D721Med (cell line): Measurements from ENCODE around the gene IQGAP3.

ENCODE experiments used
- DNase-seq: peaks from one replicate; pipeline ENCODE4 v3.0.0; 2011; ENCODE audit warnings: low spot score; ENCODE audit not compliant: insufficient read length
- FAIRE-seq: peaks from 2 replicates; lab custom pipeline; 2011; peaks lifted over from hg19 to GRCh38; lab: Jason Lieb, UNC
- CTCF ChIP-seq: IDR thresholded peaks from 2 replicates; pipeline ENCODE4 v1.5.1; 2012; ENCODE audit warnings: mild to moderate bottlenecking, control low read depth; ENCODE audit not compliant: insufficient read depth; ENCODE audit errors: missing control alignments

IQGAP3 gene

DNA sequence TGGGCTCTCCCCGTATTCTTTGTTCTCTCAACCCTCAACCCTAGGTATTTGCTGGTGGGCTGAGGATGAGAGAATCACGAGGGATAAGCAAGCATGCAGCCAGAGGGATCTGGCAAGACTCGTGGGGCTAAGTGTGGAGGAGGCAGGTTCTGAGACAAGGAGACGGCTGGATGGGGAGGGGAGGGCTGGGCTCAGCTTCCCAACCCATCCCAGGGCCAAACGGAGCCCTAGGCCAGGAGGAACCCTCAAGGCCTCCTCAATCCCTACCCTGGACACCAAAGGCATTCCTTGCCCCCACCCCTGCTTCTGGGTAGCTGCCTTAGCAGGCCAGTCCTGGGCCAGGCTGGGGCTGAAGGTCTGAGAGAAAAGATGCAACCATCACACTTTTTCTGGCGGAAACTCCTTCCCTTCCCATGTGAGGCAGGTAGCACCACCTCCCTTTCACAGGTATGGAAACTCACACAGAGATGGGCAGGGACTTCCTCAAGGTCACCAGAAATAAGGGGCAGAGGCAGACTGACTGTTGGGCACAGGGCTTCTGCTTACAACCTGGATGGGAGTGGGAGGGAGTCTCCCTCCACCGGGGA is 78.0 kb downstream of the IQGAP3 start:
- no peak for TF ChIP-seq CTCF
- DNase-seq (no peak), FAIRE-seq (no peak)

- FAIRE-seq, result no peak
- no peak for TF ChIP-seq CTCF
- no peak for DNase-seq
These were observed 78.6 kb downstream of the IQGAP3 start for GRCh38 chr1:156493742-156494141.

GRCh38 chr1:156493154-156493631 is 79.2 kb downstream of the IQGAP3 start:
- DNase-seq, result peak; percentile 87
- no peak for FAIRE-seq
- no peak for TF ChIP-seq CTCF

DNA sequence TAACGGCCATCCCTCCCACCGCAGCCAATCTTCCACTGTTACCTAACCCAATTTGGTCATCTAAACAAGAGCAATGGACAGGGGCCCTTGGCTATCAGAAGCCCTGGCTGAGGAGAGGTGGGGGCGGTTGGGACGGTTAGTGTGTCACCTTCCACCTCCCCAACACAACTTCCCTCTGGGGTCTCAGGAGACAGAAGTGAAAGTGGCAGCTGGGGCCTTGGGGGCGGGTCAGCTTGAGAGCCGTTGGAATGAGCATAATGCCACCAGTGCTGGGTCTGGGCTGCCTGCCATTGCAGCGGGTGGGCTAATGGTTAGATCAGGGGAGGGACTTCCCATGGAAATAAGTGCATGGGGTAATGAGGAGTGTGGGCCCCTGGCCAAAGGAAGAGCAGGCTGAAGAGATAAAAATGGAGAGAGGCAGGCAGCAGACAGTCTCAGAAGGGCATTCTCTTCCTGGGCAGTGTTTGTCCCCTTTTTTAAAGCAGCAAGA is 79.7 kb downstream of the IQGAP3 start:
- DNase-seq, result no peak
- TF ChIP-seq CTCF, result no peak
- no peak for FAIRE-seq

GRCh38 chr1:156492013-156492590 is 80.3 kb downstream of the IQGAP3 start:
- DNase-seq, result no peak
- no peak for FAIRE-seq
- no peak for TF ChIP-seq CTCF

GRCh38 chr1:156491151-156491949 is 81.0 kb downstream of the IQGAP3 start:
- DNase-seq (no peak), FAIRE-seq (no peak)
- no peak for TF ChIP-seq CTCF
